Muscle of leg (tissue), 16 donors: ENCODE results near the gene SIGLEC8. TPM values are rescaled to one million over a fixed set of nuclear protein-coding genes. Genes with fewer than 3 reads are reported as not detected.
"Not testable (repeated sequence)": the region's sequence is repeated elsewhere in the genome, so short reads cannot be mapped to it uniquely, and the experiment has no call there.

ENCODE experiments used
- DNase-seq: peaks from one replicate; pipeline ENCODE4 v3.0.0; 2013
- H3K27ac ChIP-seq: one replicate; pipeline ENCODE4 v1.5.1; 2013; ENCODE audit warnings: mild to moderate bottlenecking, low read length, control low read depth
- H3K27me3 ChIP-seq: one replicate; pipeline ENCODE4 v1.6.1; 2013; ENCODE audit warnings: low read length; ENCODE audit not compliant: control insufficient read depth, insufficient read depth
- H3K36me3 ChIP-seq: one replicate; pipeline ENCODE4 v1.6.1; 2013; ENCODE audit warnings: low read length; ENCODE audit not compliant: control insufficient read depth, insufficient read depth
- H3K4me1 ChIP-seq: one replicate; pipeline ENCODE4 v1.6.1; 2013; ENCODE audit warnings: low read length; ENCODE audit not compliant: control insufficient read depth, insufficient read depth
- H3K4me3 ChIP-seq: one replicate; pipeline ENCODE4 v1.5.1; 2013; ENCODE audit warnings: low read length, control low read depth
- H3K9me3 ChIP-seq: replicated peaks from 2 replicates; pipeline ENCODE4 v1.6.1; 2013; ENCODE audit warnings: low read depth, low read length; ENCODE audit not compliant: control insufficient read depth
- WGBS: methylation state at CpG from one replicate; pipeline ENCODE4 v1.1.5; 2013; ENCODE audit warnings: missing lambda C conversion rate; ENCODE audit not compliant: insufficient coverage; 5-methylcytosine and 5-hydroxymethylcytosine counted together
- long read RNA-seq, 11 donors: transcript quantifications; one replicate each; lab custom pipeline, GENCODE V29; 2026
- polyA plus RNA-seq, 8 donors: library from polyadenylated mRNA; unstranded; fragments of 120-200 nt; gene quantifications; one replicate each; pipeline versions ENCODE4 v1.2.1 to v1.2.3, GENCODE V29; 2013; ENCODE audit warnings: inconsistent platforms in 1 of 8, low replicate concordance in 1 of 8; ENCODE audit not compliant: insufficient read length in 8 of 8, insufficient read depth in 1 of 8
- total RNA-seq: library from RNA; stranded (reverse); fragments of 120-200 nt; gene quantifications from one replicate; pipeline ENCODE4 v1.2.4, GENCODE V29; 2013

The SIGLEC8 gene
- total RNA-seq (0.04 TPM), polyA plus RNA-seq (under 1 TPM in 4 of 8 donors, not detected in 4; 0.06 to 0.23 (median 0.08) TPM)
- long read RNA-seq, donor 1 = 0 reads
- long read RNA-seq, donor 2 = 0 reads
- long read RNA-seq, donor 3 = 0 reads
- long read RNA-seq, donor 4 = 0 reads
- long read RNA-seq, donor 5 = 0 reads
- long read RNA-seq, donor 6 = 0 reads
- long read RNA-seq, donor 7 = 0 reads
- long read RNA-seq, donor 8 = 0 reads
- long read RNA-seq, donor 9 = 0 reads
- long read RNA-seq, donor 10 = 0 reads
- long read RNA-seq, donor 11 = 0 reads

DNA sequence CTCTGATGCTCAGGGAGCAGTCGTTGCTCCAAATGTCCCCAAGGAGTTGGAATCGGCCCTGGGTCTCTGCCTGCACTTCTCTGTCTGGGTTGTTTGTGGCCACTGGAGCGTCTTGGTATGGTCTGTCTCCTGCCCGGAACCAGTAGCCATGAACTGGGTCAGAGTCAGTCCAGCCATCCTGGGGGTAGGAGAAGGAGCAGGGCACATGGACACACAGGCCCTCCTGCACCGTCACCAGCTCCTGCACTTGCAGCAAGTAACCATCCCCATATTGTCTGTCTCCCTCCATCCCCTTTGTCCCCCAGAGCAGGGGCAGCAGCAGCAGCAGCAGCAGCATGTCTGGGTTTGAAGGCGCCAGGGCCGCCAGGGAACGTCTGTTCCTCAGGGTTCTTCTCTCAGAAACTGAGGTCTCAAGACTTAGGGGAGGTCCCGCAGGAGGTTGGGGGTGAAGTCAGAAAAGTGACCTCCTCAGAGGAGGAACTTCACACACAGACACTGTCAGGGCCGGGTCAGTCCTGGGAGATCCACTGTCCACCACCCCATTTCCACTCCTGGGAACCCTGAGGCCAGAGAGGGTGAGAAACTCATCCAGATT lies at the start of gene SIGLEC8:
Gene SIGLEC8 (minus strand): TSS at position 404 of the 595 bp plus-strand sequence. CDS start 67 bp downstream, at position 337.
- no peak within 1 kb of the TSS for H3K4me3 ChIP-seq
- H3K4me1 ChIP-seq = no peaks in the 10 kb centered on the region
- 54% methylated on average over 4 of the region's 10 CpGs for WGBS
- H3K27ac ChIP-seq = no peak within 1 kb of the TSS
- no peak for DNase-seq
- H3K9me3 ChIP-seq = no peaks in the 10 kb centered on the region
- peaks cover 10% of the 10 kb centered on the region for H3K27me3 ChIP-seq
- no peaks in the 10 kb centered on the region for H3K36me3 ChIP-seq

GRCh38 chr19:51507640-51508058 lies 49.4 kb upstream of the SIGLEC8 start:
- Histone ChIP-seq H3K27me3 (no peaks in the 10 kb centered on the region), H3K36me3 (no peaks in the 10 kb centered on the region), H3K27ac (no peak overlapping the region), H3K4me1 (no peaks in the 10 kb centered on the region), H3K9me3 (no peaks in the 10 kb centered on the region), H3K4me3 (no peak overlapping the region)
- WGBS = 85% methylated on average over 3 of the region's 6 CpGs
- DNase-seq = no peak

DNA sequence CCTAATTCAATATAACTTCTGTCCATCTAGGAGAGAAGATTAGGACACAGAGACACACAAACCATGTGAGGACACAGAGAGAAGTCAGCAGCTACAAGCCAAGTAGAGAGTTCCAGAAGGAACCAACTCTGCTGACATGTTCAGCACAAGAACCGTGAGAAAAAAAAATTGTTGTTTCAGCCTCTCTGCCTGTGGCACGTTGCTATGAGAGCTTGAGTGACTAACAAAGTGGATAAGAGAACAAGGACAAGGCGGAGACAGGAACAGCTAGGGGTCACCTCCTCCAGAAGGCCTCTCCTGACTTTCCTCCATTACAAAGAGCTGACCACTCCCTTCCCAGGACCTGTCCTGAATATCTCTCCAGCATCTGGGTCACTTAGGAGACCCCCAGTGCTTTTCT lies 48.9 kb upstream of the SIGLEC8 start:
- H3K27me3 ChIP-seq = no peaks in the 10 kb centered on the region
- no peak overlapping the region for H3K4me3 ChIP-seq
- H3K9me3 ChIP-seq = no peaks in the 10 kb centered on the region
- 43% methylated on average over 1 of the region's 3 CpGs for whole genome bisulfite sequencing
- no peaks in the 10 kb centered on the region for H3K36me3 ChIP-seq
- no peaks in the 10 kb centered on the region for H3K4me1 ChIP-seq
- DNase-seq = peak; percentile 38
- no peak overlapping the region for H3K27ac ChIP-seq

DNA sequence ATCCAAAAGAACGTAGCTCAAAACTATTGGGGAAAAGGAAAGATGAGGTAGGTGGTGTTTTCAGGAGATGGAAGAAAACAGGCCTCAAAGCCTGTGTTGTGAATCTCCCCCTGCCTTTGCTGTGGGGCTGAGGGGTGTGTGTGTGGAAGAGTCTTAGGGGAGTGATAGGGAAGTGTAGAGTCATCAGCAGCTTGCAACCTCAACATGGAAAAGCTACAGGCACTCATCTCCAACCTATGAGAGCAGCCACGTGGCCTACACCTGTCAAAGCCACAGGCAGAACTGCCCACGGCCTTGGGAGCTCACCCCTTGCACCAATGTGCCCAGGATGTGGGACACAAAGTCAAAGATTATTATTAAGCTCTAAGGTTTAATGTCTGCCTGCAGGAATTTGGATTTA lies 47.6 kb upstream of the SIGLEC8 start:
- H3K4me1 ChIP-seq = no peaks in the 10 kb centered on the region
- H3K27me3 ChIP-seq = no peaks in the 10 kb centered on the region
- no peaks in the 10 kb centered on the region for H3K36me3 ChIP-seq
- no peak overlapping the region for H3K27ac ChIP-seq
- no peak for DNase-seq
- no peak overlapping the region for H3K4me3 ChIP-seq
- WGBS = 67% methylated on average over 1 of the region's 3 CpGs
- H3K9me3 ChIP-seq = no peaks in the 10 kb centered on the region

- no peak overlapping the region for H3K4me3 ChIP-seq
- no peaks in the 10 kb centered on the region for H3K9me3 ChIP-seq
- WGBS = 40% methylated on average over 1 of the region's 3 CpGs
- H3K4me1 ChIP-seq = no peaks in the 10 kb centered on the region
- H3K27me3 ChIP-seq = no peaks in the 10 kb centered on the region
- no peaks in the 10 kb centered on the region for H3K36me3 ChIP-seq
- no peak for DNase-seq
- H3K27ac ChIP-seq = no peak overlapping the region
Observed at GRCh38 chr19:51503896-51504295, 45.6 kb upstream of the SIGLEC8 start.

DNA sequence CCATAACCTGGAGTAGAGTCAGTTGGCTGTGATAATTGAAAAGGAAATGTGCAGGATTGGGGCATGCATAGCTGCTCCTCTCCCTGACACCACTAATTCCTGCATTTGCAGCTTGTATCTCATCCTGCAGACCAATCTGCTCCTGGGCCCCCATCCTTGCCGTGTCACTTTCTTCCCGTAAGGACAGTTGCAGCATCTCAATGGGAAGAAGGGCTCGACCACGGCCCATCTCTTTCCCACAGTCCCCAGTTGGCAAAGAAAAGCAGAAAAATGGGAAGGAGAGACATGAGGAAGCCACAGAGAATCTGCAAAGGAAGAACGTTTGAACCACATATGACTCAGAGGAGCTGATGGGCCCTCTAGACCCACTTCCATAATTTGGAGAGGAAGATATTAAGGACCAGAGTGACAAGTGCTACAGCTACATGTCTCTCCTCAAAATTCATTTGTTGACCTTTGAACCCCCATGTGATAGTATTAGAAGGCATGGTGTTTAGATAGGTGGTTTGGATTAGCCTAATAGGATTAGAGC lies 45.1 kb upstream of the SIGLEC8 start:
- Histone ChIP-seq H3K9me3 (no peaks in the 10 kb centered on the region), H3K27me3 (no peaks in the 10 kb centered on the region), H3K27ac (no peak overlapping the region), H3K4me1 (no peaks in the 10 kb centered on the region), H3K36me3 (no peaks in the 10 kb centered on the region), H3K4me3 (no peak overlapping the region)
- DNase-seq = peak; percentile 25
- no CpG with 5 or more reads among the region's 5 CpGs for WGBS

GRCh38 chr19:51501594-51502263 lies 43.5 kb upstream of the SIGLEC8 start, which contains the start of gene SIGLEC12:
Gene SIGLEC12, minus strand, starts transcription at chr19:51501800. Its CDS starts 67 bp downstream, at chr19:51501733.
- Histone ChIP-seq H3K27ac (no peak within 1 kb of the TSS), H3K9me3 (no peaks in the 10 kb centered on the region), H3K4me1 (no peaks in the 10 kb centered on the region), H3K27me3 (no peaks in the 10 kb centered on the region), H3K4me3 (no peak within 1 kb of the TSS), H3K36me3 (no peaks in the 10 kb centered on the region)
- WGBS = no CpG with 5 or more reads among the region's 12 CpGs
- DNase-seq = peak; percentile 44

DNA sequence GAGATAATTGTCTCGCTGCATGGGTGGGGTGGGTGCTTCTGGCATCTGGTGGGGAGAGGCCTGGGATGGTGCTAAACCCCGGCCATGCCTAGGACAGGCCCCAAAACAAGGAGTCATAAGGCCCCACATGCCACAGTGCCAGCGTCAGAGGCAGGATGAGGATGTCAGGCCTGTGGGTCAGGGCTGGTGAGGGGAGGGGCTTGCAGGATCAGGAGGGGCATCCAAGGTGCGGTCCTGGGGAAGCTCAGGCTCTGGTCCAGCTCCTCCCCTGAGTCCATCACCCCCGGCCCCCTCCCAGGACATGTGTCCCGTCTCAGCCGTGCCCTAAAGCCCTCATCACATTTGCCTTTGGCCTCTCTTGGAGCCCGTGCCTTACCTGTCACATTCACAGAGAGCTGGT lies 42.7 kb upstream of the SIGLEC8 start:
- H3K4me3 ChIP-seq, H3K9me3 ChIP-seq, H3K36me3 ChIP-seq, DNase-seq, H3K27me3 ChIP-seq, H3K27ac ChIP-seq, H3K4me1 ChIP-seq: not testable (repeated sequence)
- 44% methylated on average over 3 of the region's 8 CpGs for WGBS

- no CpG with 5 or more reads among the region's 3 CpGs for WGBS
Observed at GRCh38 chr19:51497666-51498065, 39.4 kb upstream of the SIGLEC8 start.

GRCh38 chr19:51493776-51494175 lies 35.5 kb upstream of the SIGLEC8 start:
- WGBS = 25% methylated on average over 2 of the region's 2 CpGs

More at GRCh38 chr19:51497666-51498065, 39.4 kb upstream of the SIGLEC8 start:
- no peaks in the 10 kb centered on the region for H3K4me1 ChIP-seq
- no peak overlapping the region for H3K27ac ChIP-seq
- no peak overlapping the region for H3K4me3 ChIP-seq
- no peaks in the 10 kb centered on the region for H3K9me3 ChIP-seq
- no peaks in the 10 kb centered on the region for H3K36me3 ChIP-seq
- no peaks in the 10 kb centered on the region for H3K27me3 ChIP-seq
- no peak for DNase-seq

More at GRCh38 chr19:51493776-51494175, 35.5 kb upstream of the SIGLEC8 start:
- no peak overlapping the region for H3K4me3 ChIP-seq
- no peaks in the 10 kb centered on the region for H3K4me1 ChIP-seq
- no peak overlapping the region for H3K27ac ChIP-seq
- DNase-seq = peak; percentile 12
- H3K27me3 ChIP-seq = no peaks in the 10 kb centered on the region
- H3K36me3 ChIP-seq = no peaks in the 10 kb centered on the region
- H3K9me3 ChIP-seq = no peaks in the 10 kb centered on the region
